ENCODE measurements around the gene DIPK2A. TPM values are rescaled to one million over a fixed set of nuclear protein-coding genes. Genes with fewer than 3 reads are reported as not detected.

DIPK2A gene
- total and polyA plus RNA-seq, 2 donors (not counting 3 experiments of a cell fraction or from before 2014, with no cell fraction given), result 18.9 to 43.0 TPM

DNA sequence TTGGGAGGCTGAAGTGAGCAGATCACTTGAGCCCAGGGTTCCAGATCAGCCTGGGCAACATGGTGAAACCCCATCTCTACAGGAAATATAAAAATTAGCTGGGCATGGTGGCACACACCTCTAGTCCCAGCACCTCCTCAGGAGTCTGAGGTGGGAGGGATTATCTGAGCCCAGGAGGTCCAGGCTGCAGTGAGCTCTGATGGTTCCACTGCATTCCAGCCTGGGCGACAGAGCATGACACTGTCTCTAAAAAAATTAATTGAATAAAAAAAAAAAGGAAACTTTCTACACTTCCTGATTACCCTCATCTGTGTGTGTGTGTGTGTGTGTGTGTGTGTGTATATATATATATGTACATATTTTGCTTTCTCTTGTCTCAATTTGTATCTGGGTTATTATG is 31.4 kb downstream of the DIPK2A start:
- TF ChIP-seq EZH2 (IDR thresholded peaks at IDR 0.05; ENCODE audit: borderline replicate concordance, low read depth, low read length, severe bottlenecking) (no peak), POLR2AphosphoS5 (IDR thresholded peaks at IDR 0.05; ENCODE audit: insufficient read depth, low read depth, low read length) (no peak), JUN (IDR thresholded peaks at IDR 0.05; ENCODE audit: borderline replicate concordance, insufficient read depth, insufficient read length, low read depth) (no peak)
- H3K27me3 ChIP-seq (ENCODE audit: control insufficient read depth in 2 of 2, insufficient read depth in 2 of 2, low read length in 2 of 2), result no peaks in the 10 kb centered on the region
- H3K36me3 ChIP-seq (ENCODE audit: control insufficient read depth in 2 of 2, extremely low read depth in 1 of 2, insufficient read depth in 2 of 2, low read length in 2 of 2), result no peaks in the 10 kb centered on the region
- H3K9me3 ChIP-seq (replicated peaks; ENCODE audit: control insufficient read depth, insufficient read depth, low read length), result no peaks in the 10 kb centered on the region
- ChIA-PET POLR2A (no interaction called here), CTCF (no interaction called here)
- no peak for DNase-seq (ENCODE audit: low read depth, low spot score)
- no TSS peak for BruUV-seq (replicated peaks)
- peaks cover under 1% of the 10 kb centered on the region for H3K4me1 ChIP-seq (ENCODE audit: control insufficient read depth, extremely low read depth, insufficient read depth, low read length)
- H3K9me1 ChIP-seq (replicated peaks; ENCODE audit: control insufficient read depth, extremely low read depth, insufficient read depth, low read length), result no peaks in the 10 kb centered on the region
- H3K4me3 ChIP-seq (replicated peaks in 1 of 3; ENCODE audit: insufficient read depth in 1 of 3, low read depth in 1 of 3, low read length in 3 of 3), result no peak overlapping the region
- no peak overlapping the region for H3K9ac ChIP-seq (replicated peaks; ENCODE audit: extremely low read depth, insufficient read depth, low read length)
- H2AFZ ChIP-seq (ENCODE audit: low read depth, low read length), result no peak overlapping the region
- FAIRE-seq, result no peak
- H3K27ac ChIP-seq (ENCODE audit: insufficient read depth, low read depth, low read length), result no peak overlapping the region
- no peak overlapping the region for H3K4me2 ChIP-seq (ENCODE audit: insufficient read depth, low read length)
- dilution Hi-C loops (cut with MboI; ENCODE audit: extremely low pct_ligation_motif_present, low sequenced_read_pairs), result no loop called here
- H3K79me2 ChIP-seq (ENCODE audit: control insufficient read depth, insufficient read depth, low read length), result no peaks in the 10 kb centered on the region
- H4K20me1 ChIP-seq (replicated peaks; ENCODE audit: control insufficient read depth, extremely low read depth, insufficient read depth, low read length), result no peaks in the 10 kb centered on the region
- intact Hi-C loops (cut with micrococcal nuclease), result no loop called here

DNA sequence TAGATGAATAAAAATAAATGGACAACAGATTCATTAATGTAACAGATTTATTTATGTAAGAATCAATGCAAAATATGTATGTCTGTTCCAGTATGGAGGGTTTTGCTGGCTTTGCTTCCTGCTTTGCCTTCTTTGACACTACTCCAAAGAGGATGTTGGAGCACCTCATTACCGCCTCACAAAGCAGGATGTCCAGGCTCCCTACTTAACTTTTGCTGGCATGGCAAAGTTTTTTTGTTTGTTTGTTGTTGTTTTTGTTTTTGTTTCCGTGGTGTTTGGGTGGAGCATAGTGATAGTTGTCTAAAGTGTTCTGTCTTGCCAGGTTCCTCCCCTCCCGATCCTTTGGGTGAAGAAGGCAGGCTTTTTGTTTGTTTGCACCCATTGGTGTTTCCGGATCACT is 38.7 kb downstream of the DIPK2A start:
- FAIRE-seq (no peak), DNase-seq (ENCODE audit: low read depth, low spot score) (no peak)
- Histone ChIP-seq H3K4me3 (replicated peaks in 1 of 3; ENCODE audit: insufficient read depth in 1 of 3, low read depth in 1 of 3, low read length in 3 of 3) (no peak overlapping the region), H3K4me2 (ENCODE audit: insufficient read depth, low read length) (no peak overlapping the region), H3K79me2 (ENCODE audit: control insufficient read depth, insufficient read depth, low read length) (no peaks in the 10 kb centered on the region), H3K36me3 (ENCODE audit: control insufficient read depth in 2 of 2, extremely low read depth in 1 of 2, insufficient read depth in 2 of 2, low read length in 2 of 2) (no peaks in the 10 kb centered on the region), H2AFZ (ENCODE audit: low read depth, low read length) (no peak overlapping the region), H3K27me3 (ENCODE audit: control insufficient read depth in 2 of 2, insufficient read depth in 2 of 2, low read length in 2 of 2) (no peaks in the 10 kb centered on the region), H4K20me1 (replicated peaks; ENCODE audit: control insufficient read depth, extremely low read depth, insufficient read depth, low read length) (no peaks in the 10 kb centered on the region), H3K27ac (ENCODE audit: insufficient read depth, low read depth, low read length) (no peak overlapping the region), H3K9me3 (replicated peaks; ENCODE audit: control insufficient read depth, insufficient read depth, low read length) (no peaks in the 10 kb centered on the region), H3K9me1 (replicated peaks; ENCODE audit: control insufficient read depth, extremely low read depth, insufficient read depth, low read length) (no peaks in the 10 kb centered on the region), H3K9ac (replicated peaks; ENCODE audit: extremely low read depth, insufficient read depth, low read length) (no peak overlapping the region), H3K4me1 (ENCODE audit: control insufficient read depth, extremely low read depth, insufficient read depth, low read length) (no peaks in the 10 kb centered on the region)
- BruUV-seq (replicated peaks), result no TSS peak
- CTCF ChIA-PET, result no interaction called here
- dilution Hi-C loops (cut with MboI; ENCODE audit: extremely low pct_ligation_motif_present, low sequenced_read_pairs) (no loop called here), intact Hi-C loops (cut with micrococcal nuclease) (no loop called here)
- TF ChIP-seq GATA2 (IDR thresholded peaks at IDR 0.05; ENCODE audit: insufficient read depth, insufficient read length, low read depth, low read length), result no peak
- no peak for TF ChIP-seq POLR2AphosphoS5 (IDR thresholded peaks at IDR 0.05; ENCODE audit: insufficient read depth, low read depth, low read length)
- no peak for TF ChIP-seq JUN (IDR thresholded peaks at IDR 0.05; ENCODE audit: borderline replicate concordance, insufficient read depth, insufficient read length, low read depth)
- TF ChIP-seq, protein P1, sequence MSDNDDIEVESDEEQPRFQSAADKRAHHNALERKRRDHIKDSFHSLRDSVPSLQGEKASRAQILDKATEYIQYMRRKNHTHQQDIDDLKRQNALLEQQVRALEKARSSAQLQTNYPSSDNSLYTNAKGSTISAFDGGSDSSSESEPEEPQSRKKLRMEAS (IDR thresholded peaks at IDR 0.05; ENCODE audit: insufficient read depth, insufficient read length), result no peak
- no peak for TF ChIP-seq EZH2 (IDR thresholded peaks at IDR 0.05; ENCODE audit: borderline replicate concordance, low read depth, low read length, severe bottlenecking)
- POLR2A ChIA-PET, result no interaction called here
